GM18907 (cell line): Measurements from ENCODE around the gene RHOXF2.
"Not testable (repeated sequence)": the region's sequence is repeated elsewhere in the genome, so short reads cannot be mapped to it uniquely, and the experiment has no call there.

Source experiments
- ATAC-seq: cut with Tn5 transposase; IDR thresholded peaks from one replicate; pipeline ENCODE4 v1.9.1; 2021; ENCODE audit warnings: mild to moderate bottlenecking, moderate library complexity; ENCODE audit not compliant: unreplicated experiment

The RHOXF2 gene, protein sequence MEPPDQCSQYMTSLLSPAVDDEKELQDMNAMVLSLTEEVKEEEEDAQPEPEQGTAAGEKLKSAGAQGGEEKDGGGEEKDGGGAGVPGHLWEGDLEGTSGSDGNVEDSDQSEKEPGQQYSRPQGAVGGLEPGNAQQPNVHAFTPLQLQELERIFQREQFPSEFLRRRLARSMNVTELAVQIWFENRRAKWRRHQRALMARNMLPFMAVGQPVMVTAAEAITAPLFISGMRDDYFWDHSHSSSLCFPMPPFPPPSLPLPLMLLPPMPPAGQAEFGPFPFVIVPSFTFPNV

DNA sequence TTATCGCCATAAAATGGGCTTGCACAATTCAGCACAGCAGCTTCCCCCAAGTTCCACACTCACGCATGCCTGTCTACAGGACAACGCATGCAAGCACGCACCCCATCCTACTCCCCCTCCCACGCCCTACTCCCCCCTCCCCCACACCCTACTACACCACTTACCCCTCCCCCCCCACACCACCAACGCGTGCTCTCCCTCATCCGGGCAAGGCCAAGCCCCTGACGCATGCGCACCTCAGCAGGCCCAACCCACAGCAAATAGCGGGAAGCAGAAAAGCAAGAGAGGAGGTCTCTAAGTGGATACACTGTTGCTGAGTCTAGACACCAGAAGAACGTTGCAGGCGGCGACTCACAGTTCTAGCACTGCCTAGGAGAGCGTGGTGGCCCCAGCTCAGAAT lies at the start of gene RHOXF2:
RHOXF2 (plus strand) TSS at position 301 of the 400 bp plus-strand sequence. CDS start 138 bp downstream, outside the sequence.
- not testable (repeated sequence) for ATAC-seq

DNA sequence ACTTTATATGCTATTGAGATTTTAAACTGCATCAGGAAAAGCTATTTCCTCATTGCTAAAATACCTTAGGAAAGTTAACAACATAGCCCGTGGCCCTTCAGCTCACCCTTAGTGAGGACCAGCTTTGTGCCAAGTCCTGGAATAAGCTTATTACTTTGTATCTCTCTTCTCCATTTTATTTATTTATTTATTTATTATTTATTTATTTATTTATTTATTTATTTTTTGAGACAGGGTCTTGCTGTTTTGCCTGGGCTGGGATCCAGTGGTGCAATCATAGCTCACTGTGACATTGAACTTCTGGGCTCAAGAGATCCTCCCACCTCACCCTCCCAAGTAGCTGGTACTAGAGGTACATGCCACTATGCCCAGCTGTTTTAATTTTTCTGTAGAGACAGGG lies 49.0 kb upstream of the RHOXF2 start:
- no peak for ATAC-seq

DNA sequence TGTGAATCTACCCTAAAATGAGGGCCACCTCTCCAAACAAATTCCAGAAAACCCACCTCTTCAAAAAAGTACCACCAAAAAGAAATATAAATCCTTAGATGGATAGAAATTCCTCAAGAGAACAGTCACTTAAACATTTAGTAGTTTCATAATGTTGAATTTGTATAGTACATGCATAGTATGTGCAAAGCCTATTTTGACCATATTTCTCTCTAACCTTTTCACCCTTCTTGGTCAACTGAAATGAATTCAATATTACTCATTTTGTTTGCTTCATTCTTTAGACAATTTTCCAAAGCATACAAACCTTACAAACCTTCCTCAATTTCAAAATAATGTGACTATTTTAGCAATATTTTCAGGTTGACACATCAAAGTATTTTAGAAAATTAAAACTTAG lies 46.8 kb upstream of the RHOXF2 start:
- no peak for ATAC-seq

GRCh38 chrX:120115438-120115963 lies 42.9 kb upstream of the RHOXF2 start, which contains the start of gene RHOXF1:
Gene RHOXF1 (minus strand): TSS chrX:120115913. CDS start chrX:120115862, 51 bp downstream.
- ATAC-seq, result no peak

- ATAC-seq, result no peak
Measured at GRCh38 chrX:120120223-120120622, 38.2 kb upstream of the RHOXF2 start.

- no peak for ATAC-seq
Measured at GRCh38 chrX:120125444-120125843, 33.0 kb upstream of the RHOXF2 start.

DNA sequence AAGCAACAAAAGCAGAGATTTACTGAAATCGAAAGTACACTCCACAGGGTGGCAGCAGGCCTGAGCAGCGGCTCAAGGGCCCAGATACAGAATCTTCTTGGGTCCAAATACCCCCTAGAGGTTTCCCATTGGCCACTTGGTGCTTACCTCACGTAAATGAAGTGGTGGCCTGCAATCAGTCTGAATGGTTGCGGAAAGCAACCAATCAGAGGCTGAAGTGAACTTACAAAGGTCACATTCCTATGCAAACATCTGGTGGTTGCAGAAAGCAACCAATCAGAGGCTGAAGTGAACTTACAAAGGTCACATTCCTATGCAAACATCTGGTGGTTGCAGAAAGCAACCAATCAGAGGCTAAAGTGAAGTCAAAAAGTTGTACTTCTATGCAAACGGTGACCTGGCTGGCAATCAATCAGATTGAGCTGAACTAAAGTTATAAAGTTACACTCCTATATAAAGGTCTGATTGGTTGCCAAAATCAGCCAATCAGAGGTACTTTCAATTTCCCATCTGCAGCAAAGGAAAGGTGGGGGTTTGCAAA lies 30.0 kb upstream of the RHOXF2 start:
- ATAC-seq, result not testable (repeated sequence)

- no peak for ATAC-seq
Measured at GRCh38 chrX:120136128-120136527, 22.3 kb upstream of the RHOXF2 start.

GRCh38 chrX:120136840-120137239 lies 21.6 kb upstream of the RHOXF2 start:
- no peak for ATAC-seq

DNA sequence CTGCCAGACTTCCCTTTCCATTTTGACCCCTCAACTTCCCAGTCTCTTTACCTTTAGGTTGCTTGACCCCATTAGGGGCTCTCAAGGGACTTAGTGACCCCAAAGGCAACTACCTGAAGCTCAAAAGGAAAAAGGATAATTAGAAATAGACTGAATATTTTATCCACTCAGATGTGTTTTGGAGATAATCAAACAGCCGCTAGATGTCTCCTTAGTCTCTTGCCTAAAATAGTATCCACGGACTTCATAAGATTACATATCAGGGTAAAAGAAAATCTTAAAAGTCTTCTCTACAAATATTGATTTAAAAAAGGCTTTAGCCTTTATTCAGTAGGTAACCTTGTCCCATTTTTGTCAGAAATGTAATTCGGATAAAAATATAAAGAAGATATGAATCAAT lies 21.0 kb upstream of the RHOXF2 start:
- ATAC-seq, result no peak

DNA sequence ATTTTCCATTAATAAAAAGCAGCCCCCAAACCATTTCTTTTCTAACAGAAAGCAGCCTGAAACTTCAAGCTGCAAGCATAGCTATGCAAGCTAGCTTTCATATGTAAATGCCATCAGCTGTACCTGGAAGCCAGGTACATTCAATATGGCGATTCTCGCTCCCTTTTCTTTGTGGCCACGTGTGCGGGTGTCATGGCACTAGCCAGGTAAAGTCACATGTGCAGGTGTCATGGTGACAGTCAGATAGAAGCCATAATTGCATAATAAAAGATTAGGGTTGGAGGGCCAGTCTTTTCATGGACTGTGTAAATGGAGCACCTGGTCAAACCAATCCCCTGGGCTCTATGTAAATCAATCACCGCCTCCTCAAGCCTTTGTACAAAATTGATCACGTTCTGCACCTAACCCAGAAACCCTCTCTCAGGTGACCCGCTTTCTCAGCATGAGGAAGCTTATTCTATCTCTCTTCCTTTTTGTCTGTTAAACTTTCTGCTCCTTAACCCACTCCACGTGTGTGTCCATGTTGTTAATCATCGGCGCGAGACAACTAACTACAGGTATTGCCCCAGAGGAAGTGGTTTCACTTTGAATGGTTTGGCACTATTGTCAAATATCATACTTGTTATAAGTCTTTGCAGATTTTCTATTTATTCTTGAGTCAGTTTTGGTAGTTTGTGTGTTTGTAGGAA lies 18.0 kb upstream of the RHOXF2 start:
- ATAC-seq, result no peak

GRCh38 chrX:120144178-120144844 lies 14.1 kb upstream of the RHOXF2 start:
- no peak for ATAC-seq

DNA sequence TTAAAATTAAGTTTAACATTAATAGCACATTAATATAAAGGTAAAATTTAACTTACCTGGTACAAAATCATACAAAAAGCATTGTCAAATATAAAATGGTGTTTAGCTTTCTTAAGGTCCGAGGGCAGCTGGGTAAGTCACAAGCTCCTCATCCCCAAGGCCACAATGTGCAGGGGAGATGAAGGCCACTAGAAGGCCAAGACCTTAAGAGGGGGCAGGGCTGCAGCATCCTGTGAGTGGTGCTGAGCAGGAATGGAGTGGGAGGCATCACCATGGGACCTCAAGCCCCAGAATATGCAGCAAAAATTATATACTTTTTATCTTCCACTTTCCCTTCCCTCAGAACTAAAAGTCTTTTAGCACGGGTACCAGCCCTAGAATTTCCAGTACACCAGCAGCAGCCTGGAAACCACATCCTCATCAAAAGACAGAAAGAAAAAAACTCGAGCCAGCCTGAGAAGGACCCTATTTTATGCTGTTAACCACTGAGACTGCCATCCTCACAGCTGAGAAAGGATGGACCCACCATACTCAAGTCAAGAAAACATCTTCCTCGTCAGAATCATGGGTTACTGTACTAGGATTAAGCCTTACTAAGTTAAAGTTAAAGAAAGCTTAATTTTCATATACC lies 13.0 kb upstream of the RHOXF2 start:
- no peak for ATAC-seq

DNA sequence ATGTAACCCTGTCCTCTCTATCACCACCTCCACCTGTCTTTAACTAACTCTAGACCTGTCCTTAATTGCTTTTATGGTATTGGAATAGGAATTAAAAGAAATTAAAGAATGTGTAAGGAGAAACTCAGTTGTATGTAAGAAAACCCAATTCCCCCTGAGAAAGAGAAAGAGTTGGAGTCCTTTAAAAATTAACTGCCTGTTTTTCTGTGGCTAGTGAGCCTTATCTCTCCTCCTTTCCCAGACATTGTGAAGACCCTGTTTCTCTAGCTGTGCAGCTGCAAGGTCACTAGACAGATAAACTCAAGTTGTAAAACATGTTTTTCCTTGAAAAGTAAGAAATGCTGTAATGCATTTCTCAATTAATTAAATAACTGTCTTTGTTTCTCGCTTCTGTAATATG lies 12.1 kb upstream of the RHOXF2 start:
- ATAC-seq, result not testable (repeated sequence)

DNA sequence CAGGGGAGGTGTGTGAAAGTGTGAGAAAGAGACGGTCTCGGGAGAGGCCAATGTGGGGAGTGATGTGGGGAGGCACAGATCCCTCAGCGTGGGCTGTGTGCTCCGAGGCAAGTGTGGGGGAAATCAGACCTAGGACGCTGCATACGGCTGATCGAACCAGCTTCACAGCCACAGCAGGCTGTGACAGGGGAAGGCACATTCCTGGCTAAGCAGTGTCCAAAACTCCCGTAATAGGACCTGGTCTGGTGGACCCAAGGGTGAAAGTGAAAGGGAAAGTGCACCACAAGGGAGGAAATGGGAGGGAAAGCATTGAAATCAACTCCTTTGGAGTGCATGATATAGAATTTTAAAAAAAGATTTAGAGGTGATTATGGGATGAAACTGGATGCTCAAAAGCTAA lies 10.9 kb upstream of the RHOXF2 start:
- no peak for ATAC-seq

DNA sequence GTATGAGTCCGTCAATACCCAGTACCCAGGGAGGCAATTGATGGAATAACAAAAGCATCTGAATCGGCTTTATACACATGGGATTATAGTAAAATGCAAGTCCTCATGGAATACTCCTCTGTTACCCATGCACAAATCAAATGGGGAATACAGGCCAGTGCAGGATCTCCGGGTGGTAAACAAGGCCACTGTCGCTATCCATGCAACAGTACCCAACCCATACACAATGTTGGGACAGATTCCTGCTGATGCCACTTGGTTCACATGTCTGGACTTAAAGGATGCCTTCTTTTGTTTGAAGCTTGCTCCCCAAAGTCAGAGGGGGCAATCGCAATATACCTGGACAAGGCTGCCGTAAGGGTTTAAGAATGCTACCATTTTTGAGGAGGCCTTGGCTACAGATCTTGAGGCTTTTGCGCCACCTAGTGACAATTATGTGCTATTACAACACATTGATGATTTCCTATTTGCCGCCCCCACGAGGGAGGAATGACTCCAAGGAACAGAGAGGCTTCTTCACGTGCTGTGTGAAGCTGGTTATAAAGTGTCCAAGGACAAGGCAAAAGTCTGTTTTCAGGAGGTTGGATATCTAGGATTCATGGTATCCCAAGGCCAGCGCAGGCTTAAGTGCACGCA lies 8.2 kb upstream of the RHOXF2 start:
- not testable (repeated sequence) for ATAC-seq

- ATAC-seq, result not testable (repeated sequence)
Measured at GRCh38 chrX:120159086-120159485, 673 bp downstream of the RHOXF2 start.

DNA sequence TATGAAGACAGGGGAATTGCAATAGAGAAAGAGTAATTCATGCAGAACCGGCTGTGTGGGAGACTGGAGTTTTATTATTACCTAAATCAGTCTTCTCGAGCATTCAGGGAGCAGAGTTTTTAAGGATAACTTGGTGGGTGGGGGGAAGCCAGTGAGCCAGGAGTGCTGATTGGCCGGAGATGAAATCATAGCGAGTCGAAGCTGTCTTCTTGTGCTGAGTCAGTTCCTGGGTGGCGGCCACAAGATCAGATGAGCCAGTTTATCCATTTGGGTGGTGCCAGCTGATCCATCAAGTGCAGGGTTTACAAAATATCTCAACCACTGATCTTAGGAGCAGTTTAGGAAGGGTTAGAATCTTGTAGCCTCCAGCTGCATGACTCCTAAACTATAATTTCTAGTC lies 34.8 kb downstream of the RHOXF2 start:
- ATAC-seq, result not testable (repeated sequence)

GRCh38 chrX:120193720-120194119 lies 35.3 kb downstream of the RHOXF2 start:
- ATAC-seq, result peak; percentile 84

DNA sequence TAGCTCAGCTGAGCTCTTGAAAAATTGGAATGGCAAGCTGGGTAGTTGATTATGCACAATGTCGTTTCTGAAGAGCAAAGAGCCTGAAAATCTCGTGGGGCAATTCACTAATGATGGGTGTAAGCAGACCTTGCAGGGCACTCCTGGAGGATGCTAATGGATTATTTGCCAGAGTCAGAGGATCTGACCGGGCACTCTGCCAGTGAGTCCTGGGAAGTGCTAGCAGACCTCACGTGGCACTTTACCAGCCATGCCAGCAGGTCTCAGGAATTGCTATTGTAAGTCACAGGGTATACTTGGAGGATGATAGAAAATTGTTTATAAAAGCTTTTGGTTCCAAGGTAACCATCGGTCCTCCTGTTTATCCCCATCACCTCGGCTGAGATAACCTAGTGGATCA lies 37.4 kb downstream of the RHOXF2 start:
- ATAC-seq, result not testable (repeated sequence)
